Right lobe of liver (tissue), 6 donors: ENCODE results near the gene MAGI1. TPM values are rescaled to one million over a fixed set of nuclear protein-coding genes. Genes with fewer than 3 reads are reported as not detected.

ENCODE experiments used
- ATAC-seq, 4 donors: fragments of 200-7000 bp; cut with Tn5 transposase; one replicate each; pipeline ENCODE4 v1.9.1; 2020; ENCODE audit warnings: mild to moderate bottlenecking in 4 of 4, moderate library complexity in 4 of 4
- DNase-seq, 3 donors: peaks; one replicate each; pipeline ENCODE4 v3.0.0-alpha.2; 2020
- H3K27ac ChIP-seq, 3 donors: fragments of 200-600 bp; one replicate each; pipeline ENCODE4 v1.8.0; 2022
- H3K27me3 ChIP-seq, 2 donors: fragments of 200-600 bp; one replicate each; pipeline ENCODE4 v1.8.0; 2022
- H3K36me3 ChIP-seq, 4 donors: fragments of 200-600 bp; sonication (generic) in 1 of 4; one replicate each; pipeline versions ENCODE4 v1.5.1 to v1.8.0; 2017 to 2022; ENCODE audit warnings: control low read depth in 1 of 4
- H3K4me1 ChIP-seq, 4 donors: fragments of 200-600 bp; sonication (generic) in 1 of 4; one replicate each; pipeline versions ENCODE4 v1.5.1 to v1.8.0; 2017 to 2022; ENCODE audit warnings: control low read depth in 1 of 4
- H3K4me3 ChIP-seq, 3 donors: fragments of 200-600 bp; one replicate each; pipeline ENCODE4 v1.8.0; 2022
- H3K9me3 ChIP-seq, 4 donors: fragments of 200-600 bp; sonication (generic) in 1 of 4; one replicate each; pipeline versions ENCODE4 v1.5.1 to v1.8.0; 2017 to 2022; ENCODE audit warnings: control low read depth in 1 of 4
- CTCF ChIP-seq, 4 donors: fragments of 200-600 bp in 3 of 4; fragments of 450-650 bp in 1 of 4; IDR thresholded peaks; one replicate each; pipeline versions ENCODE4 v1.5.1 to v1.8.0; 2016 to 2022; ENCODE audit warnings: antibody characterized with exemption in 4 of 4, mild to moderate bottlenecking in 2 of 4
- POLR2A ChIP-seq: fragments of 450-650 bp; IDR thresholded peaks from one replicate; pipeline ENCODE4 v1.6.1; 2017; ENCODE audit warnings: antibody characterized with exemption, mild to moderate bottlenecking
- WGBS: methylation state at CpG from one replicate; pipeline ENCODE4 v1.1.6; 2018; ENCODE audit warnings: low coverage, low lambda C conversion rate; ENCODE audit not compliant: insufficient coverage; ENCODE audit errors: missing lambda C conversion rate; 5-methylcytosine and 5-hydroxymethylcytosine counted together
- intact Hi-C, 2 donors: fragments of 100-400 bp; cut with DNase I; formaldehyde crosslinking; loops; one replicate each; pipeline versions ENCODE4 v1.11.2 to v1.14.1; 2022
- total RNA-seq, 6 experiments: library from RNA; depleted of rRNA in 2 of 6; stranded (reverse); fragments of >200 nt in 2 of 6; fragmentation: NEBNext Ultra II Directional in 3 of 6; extraction: Animal tissue kit (Norgen Biotek cat#: 25700) in 3 of 6; gene quantifications; one replicate each; pipeline versions ENCODE4 v1.1.0 to v1.2.4, GENCODE V29; 2016 to 2023
- donor health status: DM: no; HTN: yes; CAD: no.
- donor health status: DM: no; HTN: no; CAD: no.
- donor health status: DM: no; HTN: no; CAD: no.
- donor health status: DM: no; HTN: yes; CAD: no.
- donor health status: DM: no; HTN: yes; CAD: no.

The MAGI1 gene
- total RNA-seq, 6 experiments from 2014 or later: 22.6 to 37.7 (median 26.9) TPM

DNA sequence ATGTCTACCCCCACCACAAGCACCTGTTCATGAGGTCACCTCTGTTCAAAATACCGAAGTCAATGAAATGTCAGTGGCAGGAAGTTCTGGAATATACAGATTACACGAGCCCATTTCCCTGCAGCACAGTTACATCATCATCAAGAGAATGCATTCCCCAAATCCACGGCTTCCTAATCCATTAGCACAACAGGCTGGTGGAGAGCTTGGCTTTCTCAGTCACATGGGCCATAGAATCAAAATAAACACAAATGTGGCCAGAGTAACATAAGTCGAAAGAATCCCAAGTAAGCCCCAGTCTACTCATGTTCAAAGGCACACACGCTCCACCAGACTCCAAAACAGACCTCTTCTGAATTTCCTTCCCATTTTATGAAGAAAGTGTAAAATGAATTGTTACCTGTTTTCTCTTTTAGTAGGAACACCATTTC, 419.3 kb downstream of the MAGI1 start:
- H3K36me3 ChIP-seq: no peaks in the 10 kb centered on the region
- no peaks in the 10 kb centered on the region for H3K27me3 ChIP-seq
- no peaks in the 10 kb centered on the region for H3K4me1 ChIP-seq
- intact Hi-C loops: no loop called here
- no peak for ATAC-seq
- no peak overlapping the region for H3K4me3 ChIP-seq
- 61% methylated on average over 5 of the region's 5 CpGs for WGBS
- no peak overlapping the region for H3K27ac ChIP-seq
- no peak for TF ChIP-seq CTCF (IDR thresholded peaks at IDR 0.05)
- no peak for TF ChIP-seq POLR2A
- H3K9me3 ChIP-seq: no peaks in the 10 kb centered on the region
- no peak for DNase-seq

- H3K27ac ChIP-seq: no peak overlapping the region
- H3K4me3 ChIP-seq: no peak overlapping the region
- intact Hi-C loops: no loop called here
- ATAC-seq: no peak
- no peaks in the 10 kb centered on the region for H3K36me3 ChIP-seq
- TF ChIP-seq POLR2A (no peak), CTCF (IDR thresholded peaks at IDR 0.05) (no peak)
- H3K27me3 ChIP-seq: no peaks in the 10 kb centered on the region
- H3K4me1 ChIP-seq: no peaks in the 10 kb centered on the region
- H3K9me3 ChIP-seq: no peaks in the 10 kb centered on the region
- DNase-seq: no peak
- 46% methylated on average over 1 of the region's 1 CpG for WGBS
These were observed 420.1 kb downstream of the MAGI1 start for GRCh38 chr3:65618599-65618998.

DNA sequence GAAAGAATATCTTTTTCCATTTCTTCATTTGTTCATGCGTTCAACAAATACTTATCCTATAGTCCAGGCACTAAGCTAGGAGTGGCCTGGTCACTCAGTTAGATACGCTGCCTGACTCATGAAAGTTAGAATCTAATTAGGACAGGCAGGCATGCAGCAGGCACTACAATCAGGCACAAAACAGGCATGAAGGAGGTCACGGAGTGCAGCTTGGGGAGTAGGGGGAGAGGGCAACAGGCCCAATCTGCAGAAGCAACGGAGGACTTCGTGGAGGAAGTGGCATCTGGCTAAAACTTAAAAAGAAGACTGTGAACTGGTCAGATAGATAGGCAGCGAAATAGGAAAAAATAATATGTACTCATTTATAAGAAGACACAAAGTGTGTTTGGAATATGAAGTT, 420.9 kb downstream of the MAGI1 start:
- H3K4me1 ChIP-seq: no peaks in the 10 kb centered on the region
- H3K9me3 ChIP-seq: no peaks in the 10 kb centered on the region
- no peak for ATAC-seq
- no peak for DNase-seq
- no peaks in the 10 kb centered on the region for H3K36me3 ChIP-seq
- TF ChIP-seq CTCF (IDR thresholded peaks at IDR 0.05): no peak
- H3K27me3 ChIP-seq: no peaks in the 10 kb centered on the region
- H3K4me3 ChIP-seq: no peak overlapping the region
- H3K27ac ChIP-seq: no peak overlapping the region
- intact Hi-C loops: no loop called here
- WGBS: 89% methylated on average over 6 of the region's 6 CpGs

DNA sequence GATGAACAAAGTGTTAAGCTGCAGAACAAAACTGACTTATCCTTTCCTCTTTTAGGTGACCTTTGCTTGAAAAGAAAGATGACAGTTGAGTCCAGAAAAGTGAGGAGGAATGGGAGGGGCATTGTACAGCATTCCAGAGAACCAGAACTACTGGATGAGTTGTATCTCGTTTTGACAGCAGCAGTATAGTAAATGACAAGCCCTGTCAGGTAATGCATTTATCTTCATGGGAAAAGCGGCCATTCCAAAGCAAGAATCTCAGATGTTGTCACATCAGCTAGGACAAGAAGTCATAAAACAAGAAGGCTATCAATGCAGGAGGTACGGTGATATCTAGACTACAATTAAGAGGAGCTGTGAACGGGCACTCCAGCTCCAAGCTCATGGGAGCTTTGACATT, 421.5 kb downstream of the MAGI1 start:
- intact Hi-C loops: no loop called here

More for the DNA sequence above, 421.5 kb downstream of the MAGI1 start:
- TF ChIP-seq CTCF (IDR thresholded peaks at IDR 0.05) (no peak), POLR2A (no peak)
- no peak overlapping the region for H3K4me3 ChIP-seq
- H3K9me3 ChIP-seq: no peaks in the 10 kb centered on the region
- no peaks in the 10 kb centered on the region for H3K27me3 ChIP-seq
- ATAC-seq (no peak), DNase-seq (no peak)
- 81% methylated on average over 4 of the region's 4 CpGs for WGBS
- H3K4me1 ChIP-seq: no peaks in the 10 kb centered on the region
- no peaks in the 10 kb centered on the region for H3K36me3 ChIP-seq
- H3K27ac ChIP-seq: no peak overlapping the region
